Body of pancreas (tissue), 4 donors: ENCODE results near the gene FIGN.

Experiments used
- POLR2A ChIP-seq, 3 donors: fragments of 450-650 bp; IDR thresholded peaks; one replicate each; pipeline ENCODE4 v1.6.1; 2016; ENCODE audit warnings: antibody characterized with exemption in 3 of 3, mild to moderate bottlenecking in 2 of 3
- TF ChIP-seq, protein P1 (sequence below), 7 experiments: fragments of 450-650 bp in 4 of 7; fragments of 200-600 bp in 3 of 7; sonication (generic) in 3 of 7; IDR thresholded peaks; one replicate each; pipeline ENCODE4 v1.5.1; 2016 to 2019; ENCODE audit warnings: antibody characterized with exemption in 7 of 7

DNA sequence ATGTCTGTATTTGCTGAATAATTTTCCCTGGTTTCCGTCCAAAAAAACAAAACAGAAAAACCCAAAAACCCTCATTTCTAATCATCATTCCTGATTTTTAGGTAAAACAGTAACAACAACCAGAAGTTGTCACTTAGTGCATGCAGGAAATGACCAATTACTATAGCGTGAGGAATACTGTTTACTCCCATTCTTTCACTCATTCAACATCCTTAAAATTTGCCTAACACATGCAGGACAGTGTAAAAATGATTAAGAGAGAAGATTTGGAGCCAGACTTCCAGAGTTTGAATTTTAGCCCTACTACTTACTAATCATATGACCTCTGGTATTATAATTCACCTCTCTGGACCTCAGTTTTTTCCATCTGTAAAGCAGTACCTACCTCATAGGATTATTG lies 83.1 kb downstream of the FIGN start:
- TF ChIP-seq, protein P1, sequence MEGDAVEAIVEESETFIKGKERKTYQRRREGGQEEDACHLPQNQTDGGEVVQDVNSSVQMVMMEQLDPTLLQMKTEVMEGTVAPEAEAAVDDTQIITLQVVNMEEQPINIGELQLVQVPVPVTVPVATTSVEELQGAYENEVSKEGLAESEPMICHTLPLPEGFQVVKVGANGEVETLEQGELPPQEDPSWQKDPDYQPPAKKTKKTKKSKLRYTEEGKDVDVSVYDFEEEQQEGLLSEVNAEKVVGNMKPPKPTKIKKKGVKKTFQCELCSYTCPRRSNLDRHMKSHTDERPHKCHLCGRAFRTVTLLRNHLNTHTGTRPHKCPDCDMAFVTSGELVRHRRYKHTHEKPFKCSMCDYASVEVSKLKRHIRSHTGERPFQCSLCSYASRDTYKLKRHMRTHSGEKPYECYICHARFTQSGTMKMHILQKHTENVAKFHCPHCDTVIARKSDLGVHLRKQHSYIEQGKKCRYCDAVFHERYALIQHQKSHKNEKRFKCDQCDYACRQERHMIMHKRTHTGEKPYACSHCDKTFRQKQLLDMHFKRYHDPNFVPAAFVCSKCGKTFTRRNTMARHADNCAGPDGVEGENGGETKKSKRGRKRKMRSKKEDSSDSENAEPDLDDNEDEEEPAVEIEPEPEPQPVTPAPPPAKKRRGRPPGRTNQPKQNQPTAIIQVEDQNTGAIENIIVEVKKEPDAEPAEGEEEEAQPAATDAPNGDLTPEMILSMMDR (IDR thresholded peaks at IDR 0.05) = no peak
- TF ChIP-seq POLR2A (IDR thresholded peaks at IDR 0.05) = no peak
